ENCODE results near the gene SYNJ2. TPM values are rescaled to one million over a fixed set of nuclear protein-coding genes. Genes with fewer than 3 reads are reported as not detected.

The SYNJ2 gene
- polyA plus RNA-seq, 2 of the 4 experiments (the other 2 are of a cell fraction), result 22.3 to 26.5 TPM

GRCh38 chr6:157984686-157985225 is 3.1 kb downstream of the SYNJ2 start:
- Histone ChIP-seq H3K27ac (peak overlapping the region; percentile 70 to 83), H3K4me1 (peaks cover 68% of the 10 kb centered on the region), H3K9me3 (no peaks in the 10 kb centered on the region), H3K4me3 (peak overlapping the region; percentile 34; the same call in 1 of the 3 replicates), H3K4me2 (peak overlapping the region; percentile 96)
- DNase-seq (ENCODE audit: low read depth in 1 of 2, low spot score in 1 of 2) (no peak), ATAC-seq (no peak), FAIRE-seq (no peak)
- POLR2A ChIA-PET, result no interaction called here
- CTCF ChIA-PET, result interaction anchor here (0.8 to 4.6 kb wide), 3 partner anchors 42 to 89 kb away, joined by 3 to 26 read pairs (median 23); no protein-coding TSS in a partner anchor
- TF ChIP-seq NPAS2 (CRISPR knock-in tag; IDR thresholded peaks at IDR 0.05; ENCODE audit: borderline replicate concordance), result no peak
- no peak for TF ChIP-seq RAD21 (conservative IDR thresholded peaks at IDR 0.05 in 1 of 2, IDR thresholded peaks at IDR 0.05 in 1 of 2)
- TF ChIP-seq CHD4 (IDR thresholded peaks at IDR 0.05; ENCODE audit: borderline replicate concordance), result no peak
- TF ChIP-seq HMGXB4 (CRISPR knock-in tag; IDR thresholded peaks at IDR 0.05; ENCODE audit: borderline replicate concordance), result no peak
- no peak for TF ChIP-seq TP53 (CRISPR knock-in tag; IDR thresholded peaks at IDR 0.05)
- no peak for TF ChIP-seq NR3C1 (IDR thresholded peaks at IDR 0.05)
- no peak for TF ChIP-seq CEBPB (IDR thresholded peaks at IDR 0.05)
- TF ChIP-seq EP300 (IDR thresholded peaks at IDR 0.05), result no peak
- no peak for TF ChIP-seq ESRRA (IDR thresholded peaks at IDR 0.05; ENCODE audit: borderline replicate concordance, low read length)
- TF ChIP-seq FOXS1 (CRISPR knock-in tag; IDR thresholded peaks at IDR 0.05), result no peak
- no peak for TF ChIP-seq RFX5 (IDR thresholded peaks at IDR 0.05)
- TF ChIP-seq RARB (CRISPR knock-in tag; IDR thresholded peaks at IDR 0.05), result no peak
- TF ChIP-seq CBX2 (IDR thresholded peaks at IDR 0.05; ENCODE audit: borderline replicate concordance, low read depth), result no peak
- no peak for TF ChIP-seq ZC3H11A (IDR thresholded peaks at IDR 0.05)
- no peak for TF ChIP-seq POLR2A (IDR thresholded peaks at IDR 0.05; ENCODE audit: low read length)
- no peak for TF ChIP-seq KDM5A (IDR thresholded peaks at IDR 0.05)
- TF ChIP-seq MAX (IDR thresholded peaks at IDR 0.05), result no peak
- no peak for TF ChIP-seq CBX8 (IDR thresholded peaks at IDR 0.05)
- 78% methylated on average over 14 of the region's 14 CpGs for WGBS (ENCODE audit: missing lambda C conversion rate)

GRCh38 chr6:157985378-157986155 is 3.9 kb downstream of the SYNJ2 start:
- peak overlapping the region; percentile 70 to 83 for H3K27ac ChIP-seq
- peaks cover 76% of the 10 kb centered on the region for H3K4me1 ChIP-seq
- FAIRE-seq, result no peak

More at GRCh38 chr6:157985378-157986155, 3.9 kb downstream of the SYNJ2 start:
- H3K4me2 ChIP-seq, result peak overlapping the region; percentile 96
- H3K4me3 ChIP-seq, result peak overlapping the region; percentile 34
- TF ChIP-seq TP53 (CRISPR knock-in tag; IDR thresholded peaks at IDR 0.05) (no peak), MAX (IDR thresholded peaks at IDR 0.05) (0 out of 2 replicates have a peak, but pooled peaks have one; percentile 21)
- CTCF ChIA-PET, result interaction anchor here (0.7 to 3.8 kb wide), 4 partner anchors 41 to 633 kb away, joined by 3 to 26 read pairs (median 8); no protein-coding TSS in a partner anchor
- peak in 1 of 2 experiments; percentile 12; a peak in 3 of 6 replicates for ATAC-seq
- DNase-seq (ENCODE audit: low read depth in 1 of 2, low spot score in 1 of 2), result no peak
- POLR2A ChIA-PET, result no interaction called here
- H3K9me3 ChIP-seq, result no peaks in the 10 kb centered on the region
- WGBS (ENCODE audit: missing lambda C conversion rate), result 3% methylated on average over 13 of the region's 13 CpGs
